Measurements from ENCODE around the gene FRMD3.
"Not testable (repeated sequence)": the region's sequence is repeated elsewhere in the genome, so short reads cannot be mapped to it uniquely, and the experiment has no call there.

FRMD3 gene

DNA sequence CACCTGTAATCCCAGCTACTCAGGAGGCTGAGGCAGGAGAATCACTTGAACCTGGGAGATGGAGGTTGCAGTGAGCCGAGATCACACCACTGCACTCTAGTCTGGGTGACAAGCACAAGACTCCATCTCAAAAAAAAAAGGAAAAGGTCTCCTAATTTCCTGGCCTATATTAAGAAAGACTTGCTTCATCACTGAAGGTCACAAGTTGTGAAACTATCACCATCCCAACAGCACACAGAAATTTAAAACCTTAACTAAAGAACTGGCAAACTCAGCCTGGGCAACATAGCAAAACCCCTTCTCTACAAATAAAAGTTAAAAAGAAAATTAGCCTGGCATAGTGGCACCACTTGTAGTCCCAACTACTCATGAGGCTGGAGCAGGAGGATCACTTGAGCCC, 17.2 kb downstream of the FRMD3 start:
- DNase-seq, result no peak

DNA sequence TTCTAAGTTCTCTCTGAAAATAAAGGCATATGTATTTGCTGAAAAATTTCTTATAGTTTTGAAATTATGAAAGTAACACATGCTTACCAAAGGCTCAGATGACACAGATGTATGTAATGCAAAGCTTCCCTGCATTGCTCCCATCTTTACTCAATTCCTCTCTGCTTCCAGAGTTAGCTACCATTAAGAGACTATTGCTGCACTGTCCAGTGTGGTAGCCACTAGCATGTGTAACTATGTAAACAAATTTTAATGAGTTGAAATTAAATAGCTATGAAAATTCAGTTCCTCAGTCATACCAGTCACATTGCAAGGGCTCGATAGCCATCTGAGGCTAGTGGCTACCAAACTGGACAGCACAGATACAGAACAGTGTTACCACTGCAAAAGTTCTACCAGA, 17.9 kb downstream of the FRMD3 start:
- DNase-seq, result no peak

DNA sequence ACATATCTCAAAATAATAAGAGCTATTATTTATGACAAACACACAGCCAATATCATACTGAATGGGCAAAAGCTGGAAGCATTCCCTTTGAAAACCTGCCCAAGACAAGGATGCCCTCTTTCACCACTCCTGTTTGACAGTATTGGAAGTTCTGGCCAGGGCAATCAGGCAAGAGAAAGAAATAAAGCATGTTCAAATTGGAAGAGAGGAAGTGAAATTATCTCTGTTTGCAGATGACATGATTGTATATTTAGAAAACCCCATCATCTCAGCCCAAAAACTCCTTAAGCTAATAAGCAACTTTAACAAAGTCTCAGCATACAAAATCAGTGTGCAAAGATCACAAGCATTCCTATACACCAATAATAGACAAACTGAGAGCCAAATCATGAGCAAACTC, 20.2 kb downstream of the FRMD3 start:
- not testable (repeated sequence) for DNase-seq

GRCh38 chr9:83514767-83515166, 23.4 kb downstream of the FRMD3 start:
- DNase-seq, result no peak

DNA sequence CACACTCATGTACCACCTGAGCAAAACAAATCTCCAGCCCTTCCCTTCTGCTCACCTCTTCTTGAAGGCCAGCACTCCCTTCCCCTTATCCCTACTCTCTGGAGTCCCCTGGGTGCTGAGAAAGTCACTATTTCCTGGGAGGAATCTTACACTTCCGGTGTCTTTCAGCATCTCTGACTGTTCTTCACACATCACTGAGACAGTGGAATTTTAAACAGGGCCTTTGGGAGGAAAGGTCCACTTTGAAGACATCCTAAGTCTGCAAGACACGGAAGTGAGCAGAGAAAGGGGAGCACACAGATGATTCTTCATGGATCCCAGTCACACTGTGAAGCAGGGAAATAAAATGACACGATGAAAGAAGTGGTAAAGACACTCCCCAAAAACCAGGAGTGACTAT, 25.6 kb downstream of the FRMD3 start:
- no peak for DNase-seq

DNA sequence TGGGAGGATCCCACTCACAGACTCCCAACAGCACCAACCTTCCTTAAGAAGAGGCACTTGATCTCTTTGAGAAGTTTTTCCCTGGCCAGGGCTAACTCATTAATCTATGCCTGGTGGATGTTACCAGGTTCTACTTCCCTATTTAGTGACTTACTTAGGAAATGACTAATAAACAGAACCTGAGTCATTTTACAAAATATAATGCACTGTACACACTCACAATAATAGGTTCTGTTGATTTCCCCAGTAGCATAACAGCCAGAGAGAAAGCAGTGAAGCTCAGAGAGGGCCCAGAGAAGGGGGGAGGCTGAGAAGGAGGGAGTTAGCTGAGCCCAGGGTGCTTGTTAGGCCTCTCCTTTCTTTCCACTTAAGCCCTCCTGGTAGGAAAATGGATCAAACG, 27.1 kb downstream of the FRMD3 start:
- DNase-seq, result no peak

GRCh38 chr9:83509402-83509801, 28.8 kb downstream of the FRMD3 start:
- DNase-seq, result no peak

- DNase-seq, result no peak
Observed at GRCh38 chr9:83508067-83508466, 30.1 kb downstream of the FRMD3 start.

DNA sequence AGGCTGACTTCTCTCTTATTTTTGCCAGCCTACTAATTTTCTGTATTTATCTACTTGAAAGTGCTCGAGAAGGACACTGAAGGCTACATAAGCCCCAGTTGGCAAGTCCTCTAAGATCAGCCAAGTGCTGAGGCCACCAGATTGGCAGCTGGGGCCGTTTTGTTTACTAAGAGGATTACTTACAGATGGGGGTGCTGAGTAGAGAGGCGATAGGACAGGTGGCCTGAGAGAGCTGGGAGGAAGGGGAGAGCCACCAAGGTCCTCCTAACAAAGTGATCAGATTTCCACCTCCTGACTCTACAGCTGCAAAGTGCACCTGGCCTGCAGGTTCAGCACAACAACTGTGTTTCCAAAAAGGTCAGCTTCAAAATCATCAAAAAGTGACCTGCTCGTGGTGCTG, 32.9 kb downstream of the FRMD3 start:
- no peak for DNase-seq

DNA sequence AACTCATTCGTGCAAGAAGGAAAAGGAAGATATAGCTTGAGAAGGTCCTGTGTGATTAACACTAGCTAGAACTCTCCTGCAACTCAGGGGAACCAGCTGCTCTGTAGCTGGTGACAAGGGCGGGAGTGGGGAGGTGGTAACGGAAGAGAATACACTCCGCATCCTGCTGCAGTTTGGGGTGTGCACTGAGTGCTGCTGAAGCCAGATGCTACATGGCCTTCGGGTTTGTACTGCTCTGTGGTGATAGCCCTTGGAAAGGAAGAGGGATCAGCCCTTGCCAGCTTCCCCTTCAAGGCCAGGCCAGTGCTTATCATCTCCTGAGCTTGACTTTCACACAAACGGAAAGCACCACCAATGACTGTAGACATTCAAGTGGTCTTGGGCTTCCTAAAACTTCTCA, 34.3 kb downstream of the FRMD3 start:
- no peak for DNase-seq

DNA sequence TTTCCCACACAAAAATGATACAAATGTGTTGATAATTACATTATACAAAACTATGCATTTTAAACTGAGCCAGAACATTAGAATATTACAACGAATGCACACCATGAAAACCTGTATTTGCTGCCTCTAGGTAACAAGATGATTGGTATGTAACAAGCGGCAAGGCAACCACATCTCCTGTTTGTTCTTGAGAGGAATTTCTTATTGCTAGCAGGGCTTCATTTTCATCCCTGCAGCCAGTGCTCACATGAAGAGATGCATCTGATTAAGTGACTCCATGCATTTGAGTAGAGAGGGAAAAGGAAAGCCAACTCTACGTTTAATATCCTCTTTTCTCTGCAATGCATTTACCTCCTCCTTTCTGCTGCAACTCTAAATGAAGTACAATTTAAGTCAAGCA, 36.6 kb downstream of the FRMD3 start:
- DNase-seq, result no peak

DNA sequence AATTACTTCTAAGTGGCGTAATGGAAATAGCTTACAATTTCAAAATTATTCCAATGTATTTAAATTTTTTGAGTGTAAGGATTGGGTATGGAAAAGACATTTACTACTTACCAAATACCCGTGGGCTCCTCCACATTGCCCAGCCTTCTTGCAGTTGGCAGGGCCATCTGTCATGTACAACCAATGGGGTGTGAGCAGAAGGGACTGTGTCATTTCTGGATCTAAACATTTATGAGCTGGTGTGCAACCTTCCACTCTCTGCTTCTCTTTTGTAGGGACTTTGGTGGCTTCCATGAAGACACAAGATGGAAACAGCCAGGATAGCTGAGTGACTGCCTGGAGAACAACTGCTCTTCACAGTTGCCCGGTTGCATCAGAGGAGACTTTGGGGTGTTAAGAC, 40.8 kb downstream of the FRMD3 start:
- no peak for DNase-seq

DNA sequence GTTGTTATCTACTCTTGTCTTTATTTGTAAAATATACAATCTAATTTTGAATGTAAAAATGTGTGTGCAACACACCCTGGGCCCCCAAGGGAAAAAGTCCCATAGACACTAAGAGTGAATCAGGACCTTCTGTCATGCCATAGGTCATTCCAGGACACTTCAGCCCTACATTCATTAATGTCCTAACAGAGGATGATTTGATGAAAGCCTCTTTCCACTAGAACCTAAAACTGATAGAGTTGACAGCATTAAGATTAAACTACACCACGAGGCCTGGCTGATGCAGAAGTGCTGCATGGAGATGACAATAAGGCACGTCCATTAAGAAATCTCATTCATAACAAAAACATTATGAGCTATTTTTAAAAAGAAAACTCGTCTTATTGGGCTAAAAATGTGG, 46.2 kb downstream of the FRMD3 start:
- DNase-seq, result no peak

- DNase-seq, result no peak
Observed at GRCh38 chr9:83491413-83491812, 46.8 kb downstream of the FRMD3 start.

DNA sequence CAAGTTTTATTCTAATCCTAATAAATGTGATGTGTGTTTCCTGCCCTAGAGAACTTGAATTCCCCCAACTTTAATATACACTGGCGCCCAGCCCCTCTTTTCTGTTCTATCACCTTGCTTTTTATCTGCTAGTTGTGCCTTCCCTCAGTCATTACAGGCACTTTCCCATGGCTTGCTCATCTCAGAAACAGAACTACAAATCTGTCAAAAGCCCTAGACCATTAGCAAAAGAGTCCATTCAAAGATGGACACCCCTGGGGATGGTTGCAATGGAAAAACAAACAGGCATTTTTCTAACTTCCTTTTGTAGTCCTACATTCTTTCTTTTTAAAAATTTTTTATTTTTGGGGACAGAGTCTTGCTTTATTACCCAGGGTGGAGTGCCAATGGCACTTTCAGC, 48.2 kb downstream of the FRMD3 start:
- no peak for DNase-seq

- DNase-seq, result no peak
Observed at GRCh38 chr9:83484990-83485389, 53.2 kb downstream of the FRMD3 start.

GRCh38 chr9:83483223-83483622, 55.0 kb downstream of the FRMD3 start:
- no peak for DNase-seq

- no peak for DNase-seq
Observed at GRCh38 chr9:83479765-83480164, 58.4 kb downstream of the FRMD3 start.

- DNase-seq, result no peak
Observed at GRCh38 chr9:83477571-83477970, 60.6 kb downstream of the FRMD3 start.

DNA sequence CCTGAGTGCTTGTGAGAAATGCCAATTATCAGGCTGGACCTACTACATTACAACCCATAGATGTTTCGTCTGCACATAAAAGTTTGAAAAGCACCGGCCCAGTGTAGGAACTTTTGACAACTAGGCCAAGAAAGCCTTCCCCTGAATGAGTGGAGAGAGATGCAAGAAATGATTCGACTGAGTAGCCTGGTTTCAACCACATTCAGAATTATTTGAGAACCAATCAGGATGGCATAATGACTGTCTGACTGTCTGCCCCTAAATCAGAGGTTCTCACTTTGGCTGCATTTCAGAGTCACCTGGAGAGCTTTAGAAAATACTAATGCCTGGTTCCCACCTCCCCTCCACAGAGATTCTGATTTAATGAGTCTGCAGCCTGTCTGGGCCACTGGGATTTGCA, 61.1 kb downstream of the FRMD3 start:
- DNase-seq, result no peak

GRCh38 chr9:83476513-83476912, 61.7 kb downstream of the FRMD3 start:
- no peak for DNase-seq

DNA sequence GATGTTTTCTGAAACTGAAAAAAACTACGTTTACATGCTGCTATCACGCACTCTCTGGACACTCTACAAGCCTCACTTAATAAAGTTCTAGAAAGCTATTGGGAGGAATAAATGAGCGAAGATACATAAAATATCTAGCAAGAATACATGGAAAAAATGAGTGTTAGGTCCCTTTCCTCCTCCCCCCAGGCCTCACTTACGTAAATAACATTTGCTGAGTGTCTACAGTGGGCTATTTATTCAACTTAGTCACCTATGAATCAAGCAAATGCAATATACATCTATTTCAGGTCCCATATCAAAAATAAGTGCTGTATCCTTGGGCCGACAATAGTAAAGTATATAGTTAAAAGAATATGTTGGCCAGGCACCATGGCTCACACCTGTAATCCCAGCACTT, 62.5 kb downstream of the FRMD3 start:
- no peak for DNase-seq

GRCh38 chr9:83474631-83475030, 63.6 kb downstream of the FRMD3 start:
- no peak for DNase-seq

GRCh38 chr9:83473488-83473971, 64.7 kb downstream of the FRMD3 start:
- DNase-seq, result peak; percentile 5

GRCh38 chr9:83472764-83473163, 65.4 kb downstream of the FRMD3 start:
- no peak for DNase-seq

- DNase-seq, result no peak
Observed at GRCh38 chr9:83472221-83472665, 66.0 kb downstream of the FRMD3 start.

All from CD4-positive, alpha-beta T cell treated with Interleukin-4 for 4 hours (primary cell).